GM18868 (cell line): Measurements from ENCODE around the gene UGT8.
"Not testable (repeated sequence)": the region's sequence is repeated elsewhere in the genome, so short reads cannot be mapped to it uniquely, and the experiment has no call there.

ENCODE experiments used
- ATAC-seq: cut with Tn5 transposase; IDR thresholded peaks from one replicate; pipeline ENCODE4 v1.9.1; 2021; ENCODE audit warnings: mild to moderate bottlenecking, moderate library complexity; ENCODE audit not compliant: unreplicated experiment

UGT8 gene

GRCh38 chr4:114598191-114599121, at the start of gene UGT8:
TSS of gene UGT8 (plus strand) at chr4:114598807. CDS start at chr4:114622881, 24,074 bp downstream.
- peak; percentile 52 for ATAC-seq

- no peak for ATAC-seq
These were observed 49.0 kb upstream of the UGT8 start for GRCh38 chr4:114549638-114550037.

- no peak for ATAC-seq
These were observed 40.1 kb upstream of the UGT8 start for GRCh38 chr4:114558446-114559020.

- no peak for ATAC-seq
These were observed 37.0 kb upstream of the UGT8 start for GRCh38 chr4:114561590-114561989.

- ATAC-seq, result no peak
These were observed 36.3 kb upstream of the UGT8 start for GRCh38 chr4:114562176-114562904.

GRCh38 chr4:114563536-114564315, 34.9 kb upstream of the UGT8 start:
- ATAC-seq, result no peak

- no peak for ATAC-seq
These were observed 21.2 kb upstream of the UGT8 start for GRCh38 chr4:114577386-114577785.

- no peak for ATAC-seq
These were observed 16.0 kb upstream of the UGT8 start for GRCh38 chr4:114582621-114583020.

GRCh38 chr4:114588305-114588704, 10.3 kb upstream of the UGT8 start:
- ATAC-seq, result no peak

GRCh38 chr4:114590360-114590759, 8.2 kb upstream of the UGT8 start:
- ATAC-seq, result not testable (repeated sequence)

GRCh38 chr4:114593526-114593925, 5.1 kb upstream of the UGT8 start:
- no peak for ATAC-seq

- no peak for ATAC-seq
These were observed 3.4 kb upstream of the UGT8 start for GRCh38 chr4:114595207-114595606.

GRCh38 chr4:114595921-114596320, 2.7 kb upstream of the UGT8 start:
- no peak for ATAC-seq

GRCh38 chr4:114597410-114598115, 1.0 kb upstream of the UGT8 start:
- ATAC-seq, result no peak

GRCh38 chr4:114599231-114599902, 760 bp downstream of the UGT8 start:
- ATAC-seq, result no peak

- no peak for ATAC-seq
These were observed 1.4 kb downstream of the UGT8 start for GRCh38 chr4:114599903-114600552.

GRCh38 chr4:114600672-114601071, 2.1 kb downstream of the UGT8 start:
- ATAC-seq, result no peak

GRCh38 chr4:114601304-114602052, 2.9 kb downstream of the UGT8 start:
- peak; percentile 28 for ATAC-seq
